ENCODE data around the gene TCF7L2. TPM values are rescaled to one million over a fixed set of nuclear protein-coding genes. Genes with fewer than 3 reads are reported as not detected.

The TCF7L2 gene
- total RNA-seq, 4 donors from 2014 or later, result 25.1 to 38.9 (median 26.9) TPM

GRCh38 chr10:113068178-113068890 is 118.3 kb downstream of the TCF7L2 start:
- peaks cover 0 to 8% (median 0%) of the 10 kb centered on the region in 3 donors for H3K36me3 ChIP-seq
- H3K9me3 ChIP-seq, result no peaks in the 10 kb centered on the region
- H3K27ac ChIP-seq, result no peak overlapping the region
- no peaks in the 10 kb centered on the region for H3K27me3 ChIP-seq
- no peak overlapping the region for H3K4me3 ChIP-seq
- 93 to 94% methylated on average over 13 of the region's 13 CpGs for WGBS, 2 donors
- no peak for DNase-seq (ENCODE audit: low spot score in 2 of 2)
- TF ChIP-seq EP300 (IDR thresholded peaks at IDR 0.05) (no peak), POLR2A (IDR thresholded peaks at IDR 0.05) (no peak)
- TF ChIP-seq, protein P1, sequence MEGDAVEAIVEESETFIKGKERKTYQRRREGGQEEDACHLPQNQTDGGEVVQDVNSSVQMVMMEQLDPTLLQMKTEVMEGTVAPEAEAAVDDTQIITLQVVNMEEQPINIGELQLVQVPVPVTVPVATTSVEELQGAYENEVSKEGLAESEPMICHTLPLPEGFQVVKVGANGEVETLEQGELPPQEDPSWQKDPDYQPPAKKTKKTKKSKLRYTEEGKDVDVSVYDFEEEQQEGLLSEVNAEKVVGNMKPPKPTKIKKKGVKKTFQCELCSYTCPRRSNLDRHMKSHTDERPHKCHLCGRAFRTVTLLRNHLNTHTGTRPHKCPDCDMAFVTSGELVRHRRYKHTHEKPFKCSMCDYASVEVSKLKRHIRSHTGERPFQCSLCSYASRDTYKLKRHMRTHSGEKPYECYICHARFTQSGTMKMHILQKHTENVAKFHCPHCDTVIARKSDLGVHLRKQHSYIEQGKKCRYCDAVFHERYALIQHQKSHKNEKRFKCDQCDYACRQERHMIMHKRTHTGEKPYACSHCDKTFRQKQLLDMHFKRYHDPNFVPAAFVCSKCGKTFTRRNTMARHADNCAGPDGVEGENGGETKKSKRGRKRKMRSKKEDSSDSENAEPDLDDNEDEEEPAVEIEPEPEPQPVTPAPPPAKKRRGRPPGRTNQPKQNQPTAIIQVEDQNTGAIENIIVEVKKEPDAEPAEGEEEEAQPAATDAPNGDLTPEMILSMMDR (IDR thresholded peaks at IDR 0.05), result no peak
- H3K4me1 ChIP-seq, result peaks cover 0 to 75% (median 5%) of the 10 kb centered on the region in 4 donors

- DNase-seq (ENCODE audit: low spot score in 2 of 2), result no peak
- TF ChIP-seq EP300 (IDR thresholded peaks at IDR 0.05) (no peak), POLR2A (IDR thresholded peaks at IDR 0.05) (no peak)
- TF ChIP-seq, protein P1 (IDR thresholded peaks at IDR 0.05), result no peak
- WGBS, 2 donors, result 76 to 79% methylated on average over 7 of the region's 7 CpGs
- peaks cover 0 to 74% (median 5%) of the 10 kb centered on the region in 4 donors for H3K4me1 ChIP-seq
- no peak overlapping the region for H3K27ac ChIP-seq
- H3K4me3 ChIP-seq, result no peak overlapping the region
- H3K9me3 ChIP-seq, result no peaks in the 10 kb centered on the region
- H3K36me3 ChIP-seq, result peaks cover 0 to 8% (median 0%) of the 10 kb centered on the region in 3 donors
- H3K27me3 ChIP-seq, result no peaks in the 10 kb centered on the region
These were observed 119.5 kb downstream of the TCF7L2 start for GRCh38 chr10:113069595-113069994.

GRCh38 chr10:113071446-113071845 is 121.4 kb downstream of the TCF7L2 start:
- Histone ChIP-seq H3K4me3 (no peak overlapping the region), H3K27ac (peak overlapping the region in 1 of 4 donors; percentile 2), H3K4me1 (peaks cover 0 to 67% (median 0%) of the 10 kb centered on the region in 4 donors), H3K36me3 (peaks cover 0 to 8% (median 0%) of the 10 kb centered on the region in 3 donors), H3K27me3 (no peaks in the 10 kb centered on the region), H3K9me3 (no peaks in the 10 kb centered on the region)
- TF ChIP-seq EP300 (IDR thresholded peaks at IDR 0.05) (no peak), POLR2A (IDR thresholded peaks at IDR 0.05) (no peak)
- TF ChIP-seq, protein P1 (IDR thresholded peaks at IDR 0.05), result no peak
- WGBS, 2 donors, result 72 to 76% methylated on average over 7 of the region's 7 CpGs
- peak in 1 of 2 donors; percentile 37 for DNase-seq (ENCODE audit: low spot score in 2 of 2)

GRCh38 chr10:113073549-113074189 is 123.6 kb downstream of the TCF7L2 start:
- Histone ChIP-seq H3K27ac (peak overlapping the region in 3 of 4 donors; percentile 37 to 69 (median 47)), H3K9me3 (no peaks in the 10 kb centered on the region), H3K4me3 (no peak overlapping the region), H3K4me1 (peaks cover 0 to 45% (median 0%) of the 10 kb centered on the region in 4 donors), H3K36me3 (peaks cover 0 to 8% (median 0%) of the 10 kb centered on the region in 3 donors), H3K27me3 (no peaks in the 10 kb centered on the region)
- peak; percentile 44 to 53 for DNase-seq (ENCODE audit: low spot score in 2 of 2)
- 49 to 52% methylated on average over 23 of the region's 23 CpGs for WGBS, 2 donors
- TF ChIP-seq, protein P1 (IDR thresholded peaks at IDR 0.05), result no peak
- peak in 1 of 2 donors; percentile 57 for TF ChIP-seq EP300 (IDR thresholded peaks at IDR 0.05)

DNA sequence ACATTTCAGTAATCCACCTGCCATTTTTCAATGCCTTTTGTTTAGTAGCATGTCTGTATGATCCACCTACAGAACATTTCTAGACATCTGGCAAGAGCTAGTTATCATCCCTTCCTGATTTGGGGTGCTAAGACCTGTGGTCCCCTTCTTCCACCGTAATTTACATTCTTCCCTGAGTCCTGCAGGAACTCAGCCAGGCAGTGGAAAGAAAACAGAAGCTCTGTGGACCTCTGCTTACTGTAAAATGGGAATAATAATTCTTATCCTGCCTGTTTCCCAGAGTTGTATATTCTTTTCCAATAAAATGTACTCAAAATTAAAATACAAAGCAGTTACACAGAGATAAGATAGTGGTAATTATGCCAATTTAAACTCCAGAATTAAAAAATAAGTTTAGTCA is 126.9 kb downstream of the TCF7L2 start:
- no peak for TF ChIP-seq POLR2A (IDR thresholded peaks at IDR 0.05)
- TF ChIP-seq, protein P1 (IDR thresholded peaks at IDR 0.05), result no peak
- no peak for TF ChIP-seq EP300 (IDR thresholded peaks at IDR 0.05)
- Histone ChIP-seq H3K27me3 (no peaks in the 10 kb centered on the region), H3K9me3 (no peaks in the 10 kb centered on the region), H3K36me3 (no peaks in the 10 kb centered on the region), H3K27ac (no peak overlapping the region), H3K4me3 (no peak overlapping the region), H3K4me1 (peaks cover 0 to 40% (median 0%) of the 10 kb centered on the region in 4 donors)
- no peak for DNase-seq (ENCODE audit: low spot score in 2 of 2)
- WGBS, 2 donors, result 41 to 44% methylated on average over 1 of the region's 1 CpG

Data from tibial nerve (tissue), 4 donors.